Measurements from ENCODE around the gene GET3. TPM values are rescaled to one million over a fixed set of nuclear protein-coding genes. Genes with fewer than 3 reads are reported as not detected.

The GET3 gene
- total and polyA plus RNA-seq, 2 of the 13 experiments (the other 11 are each of a cell fraction or from before 2014, with no cell fraction given): 57.7 to 59.4 TPM

- TF ChIP-seq NFE2L1 (CRISPR knock-in tag; IDR thresholded peaks at IDR 0.05; ENCODE audit: borderline replicate concordance): no peak
- no peak for TF ChIP-seq ZNF883 (CRISPR knock-in tag; IDR thresholded peaks at IDR 0.05; ENCODE audit: not compliant biosample characterization)
- TF ChIP-seq, protein P1, sequence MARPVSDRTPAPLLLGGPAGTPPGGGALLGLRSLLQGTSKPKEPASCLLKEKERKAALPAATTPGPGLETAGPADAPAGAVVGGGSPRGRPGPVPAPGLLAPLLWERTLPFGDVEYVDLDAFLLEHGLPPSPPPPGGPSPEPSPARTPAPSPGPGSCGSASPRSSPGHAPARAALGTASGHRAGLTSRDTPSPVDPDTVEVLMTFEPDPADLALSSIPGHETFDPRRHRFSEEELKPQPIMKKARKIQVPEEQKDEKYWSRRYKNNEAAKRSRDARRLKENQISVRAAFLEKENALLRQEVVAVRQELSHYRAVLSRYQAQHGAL (CRISPR knock-in tag; IDR thresholded peaks at IDR 0.05; ENCODE audit: not compliant biosample characterization): no peak
- TF ChIP-seq, protein P2, sequence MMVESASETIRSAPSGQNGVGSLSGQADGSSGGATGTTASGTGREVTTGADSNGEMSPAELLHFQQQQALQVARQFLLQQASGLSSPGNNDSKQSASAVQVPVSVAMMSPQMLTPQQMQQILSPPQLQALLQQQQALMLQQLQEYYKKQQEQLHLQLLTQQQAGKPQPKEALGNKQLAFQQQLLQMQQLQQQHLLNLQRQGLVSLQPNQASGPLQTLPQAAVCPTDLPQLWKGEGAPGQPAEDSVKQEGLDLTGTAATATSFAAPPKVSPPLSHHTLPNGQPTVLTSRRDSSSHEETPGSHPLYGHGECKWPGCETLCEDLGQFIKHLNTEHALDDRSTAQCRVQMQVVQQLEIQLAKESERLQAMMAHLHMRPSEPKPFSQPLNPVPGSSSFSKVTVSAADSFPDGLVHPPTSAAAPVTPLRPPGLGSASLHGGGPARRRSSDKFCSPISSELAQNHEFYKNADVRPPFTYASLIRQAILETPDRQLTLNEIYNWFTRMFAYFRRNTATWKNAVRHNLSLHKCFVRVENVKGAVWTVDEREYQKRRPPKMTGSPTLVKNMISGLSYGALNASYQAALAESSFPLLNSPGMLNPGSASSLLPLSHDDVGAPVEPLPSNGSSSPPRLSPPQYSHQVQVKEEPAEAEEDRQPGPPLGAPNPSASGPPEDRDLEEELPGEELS (CRISPR knock-in tag; IDR thresholded peaks at IDR 0.05): no peak
Measured at GRCh38 chr19:12782424-12783290, 45.4 kb downstream of the GET3 start (continued).

GRCh38 chr19:12783291-12783848 lies 46.1 kb downstream of the GET3 start:
- ATAC-seq: no peak
- Histone ChIP-seq H3K4me2 (ENCODE audit: low read depth, low read length) (peak overlapping the region; percentile 92), H3K4me1 (ENCODE audit: insufficient read depth, low read length) (peaks cover 85% of the 10 kb centered on the region), H4K20me1 (ENCODE audit: insufficient read depth, low read length) (no peaks in the 10 kb centered on the region), H3K27me3 (ENCODE audit: control insufficient read depth in 1 of 2, insufficient read depth in 2 of 2, low read length in 2 of 2) (no peaks in the 10 kb centered on the region; a peak in 3 of 5 replicates), H3K4me3 (replicated peaks in 1 of 3; ENCODE audit: insufficient read depth in 1 of 3, low read depth in 2 of 3, low read length in 3 of 3) (peak overlapping the region; percentile 30 to 73 (median 65); a peak in 4 of 6 replicates), H3K36me3 (replicated peaks in 1 of 2; ENCODE audit: control insufficient read depth in 1 of 2, insufficient read depth in 2 of 2, low read length in 2 of 2) (no peaks in the 10 kb centered on the region), H3K27ac (ENCODE audit: extremely low read length, insufficient read depth, low read length) (no peak overlapping the region), H3K79me2 (ENCODE audit: insufficient read depth, low read length) (no peaks in the 10 kb centered on the region), H3K9ac (ENCODE audit: insufficient read depth, low read depth, low read length) (no peak overlapping the region), H3K9me3 (ENCODE audit: low read length) (no peaks in the 10 kb centered on the region), H2AFZ (ENCODE audit: low read length) (no peak overlapping the region)
- TF ChIP-seq, protein P3, sequence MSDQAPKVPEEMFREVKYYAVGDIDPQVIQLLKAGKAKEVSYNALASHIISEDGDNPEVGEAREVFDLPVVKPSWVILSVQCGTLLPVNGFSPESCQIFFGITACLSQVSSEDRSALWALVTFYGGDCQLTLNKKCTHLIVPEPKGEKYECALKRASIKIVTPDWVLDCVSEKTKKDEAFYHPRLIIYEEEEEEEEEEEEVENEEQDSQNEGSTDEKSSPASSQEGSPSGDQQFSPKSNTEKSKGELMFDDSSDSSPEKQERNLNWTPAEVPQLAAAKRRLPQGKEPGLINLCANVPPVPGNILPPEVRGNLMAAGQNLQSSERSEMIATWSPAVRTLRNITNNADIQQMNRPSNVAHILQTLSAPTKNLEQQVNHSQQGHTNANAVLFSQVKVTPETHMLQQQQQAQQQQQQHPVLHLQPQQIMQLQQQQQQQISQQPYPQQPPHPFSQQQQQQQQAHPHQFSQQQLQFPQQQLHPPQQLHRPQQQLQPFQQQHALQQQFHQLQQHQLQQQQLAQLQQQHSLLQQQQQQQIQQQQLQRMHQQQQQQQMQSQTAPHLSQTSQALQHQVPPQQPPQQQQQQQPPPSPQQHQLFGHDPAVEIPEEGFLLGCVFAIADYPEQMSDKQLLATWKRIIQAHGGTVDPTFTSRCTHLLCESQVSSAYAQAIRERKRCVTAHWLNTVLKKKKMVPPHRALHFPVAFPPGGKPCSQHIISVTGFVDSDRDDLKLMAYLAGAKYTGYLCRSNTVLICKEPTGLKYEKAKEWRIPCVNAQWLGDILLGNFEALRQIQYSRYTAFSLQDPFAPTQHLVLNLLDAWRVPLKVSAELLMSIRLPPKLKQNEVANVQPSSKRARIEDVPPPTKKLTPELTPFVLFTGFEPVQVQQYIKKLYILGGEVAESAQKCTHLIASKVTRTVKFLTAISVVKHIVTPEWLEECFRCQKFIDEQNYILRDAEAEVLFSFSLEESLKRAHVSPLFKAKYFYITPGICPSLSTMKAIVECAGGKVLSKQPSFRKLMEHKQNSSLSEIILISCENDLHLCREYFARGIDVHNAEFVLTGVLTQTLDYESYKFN (CRISPR knock-in tag; conservative IDR thresholded peaks at IDR 0.05): no peak
- TF ChIP-seq AHR (CRISPR knock-in tag; IDR thresholded peaks at IDR 0.05): no peak
- TF ChIP-seq, protein P4, sequence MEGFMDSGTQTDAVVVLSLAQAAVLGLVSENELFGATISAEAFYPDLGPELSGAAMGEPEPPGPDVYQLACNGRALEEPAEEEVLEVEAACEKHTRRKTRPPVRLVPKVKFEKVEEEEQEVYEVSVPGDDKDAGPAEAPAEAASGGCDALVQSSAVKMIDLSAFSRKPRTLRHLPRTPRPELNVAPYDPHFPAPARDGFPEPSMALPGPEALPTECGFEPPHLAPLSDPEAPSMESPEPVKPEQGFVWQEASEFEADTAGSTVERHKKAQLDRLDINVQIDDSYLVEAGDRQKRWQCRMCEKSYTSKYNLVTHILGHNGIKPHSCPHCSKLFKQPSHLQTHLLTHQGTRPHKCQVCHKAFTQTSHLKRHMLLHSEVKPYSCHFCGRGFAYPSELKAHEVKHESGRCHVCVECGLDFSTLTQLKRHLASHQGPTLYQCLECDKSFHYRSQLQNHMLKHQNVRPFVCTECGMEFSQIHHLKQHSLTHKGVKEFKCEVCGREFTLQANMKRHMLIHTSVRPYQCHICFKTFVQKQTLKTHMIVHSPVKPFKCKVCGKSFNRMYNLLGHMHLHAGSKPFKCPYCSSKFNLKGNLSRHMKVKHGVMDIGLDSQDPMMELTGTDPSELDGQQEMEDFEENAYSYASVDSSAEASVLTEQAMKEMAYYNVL (CRISPR knock-in tag; IDR thresholded peaks at IDR 0.05; ENCODE audit: borderline replicate concordance): 0 out of 2 replicates have a peak, but pooled peaks have one; percentile 9
- POLR2A ChIA-PET: interaction anchor here (0.9 to 3.9 kb wide), 2 partner anchors 9 to 50 kb away, joined by 3 to 38 read pairs; partner anchors contain the start of gene JUNB
- BruUV-seq (replicated peaks): no TSS peak
- DNase-seq (ENCODE audit: low spot score): no peak
- CTCF ChIA-PET (ENCODE audit: low intra/inter-chr PET ratio, low total read pairs): no interaction called here
- intact Hi-C loops (cut with micrococcal nuclease; ENCODE audit: unreplicated experiment): no loop called here
- no peak for FAIRE-seq
- under 1% methylated on average over 13 of the region's 16 CpGs for WGBS (ENCODE audit: low lambda C conversion rate)
- in situ Hi-C loops (cut with HindIII; ENCODE audit: extremely low pct_ligation_motif_present, low pct_unique_long_range_greater_than_20kb): no loop called here

Data from HepG2 (cell line).